Muscle of back (tissue), 10 donors: ENCODE results near the gene RPS4Y2. TPM values are rescaled to one million over a fixed set of nuclear protein-coding genes. Genes with fewer than 3 reads are reported as not detected.

Experiments used
- polyA plus RNA-seq, 10 donors: library from polyadenylated mRNA; unstranded; fragments of 120-200 nt; gene quantifications; one replicate each; pipeline ENCODE4 v1.2.1, GENCODE V29; 2013; ENCODE audit not compliant: insufficient read length in 10 of 10

The RPS4Y2 gene
- polyA plus RNA-seq, 10 donors: 0.28 to 0.38 (median 0.33) TPM; not detected in 6

Other genes with a start within 250 kb of the RPS4Y2 start
- gene EIF1AY, start 180.3 kb upstream of the RPS4Y2 start, polyA plus RNA-seq: 100 to 1,000 TPM in 2 of 10 donors, 10 to 100 TPM in 4, under 1 TPM in 2, not detected in 2; 0.05 to 107 (median 90.1) TPM